Erythroblast (primary cell): Measurements from ENCODE around the gene FBXO28.

Experiments used
- GATA1 ChIP-seq: IDR thresholded peaks from 2 replicates; pipeline ENCODE4 v1.6.1; 2011; ENCODE audit warnings: low read depth, mild to moderate bottlenecking, control low read depth, low read length, moderate library complexity
- POLR2A ChIP-seq: IDR thresholded peaks from 2 replicates; pipeline ENCODE4 v1.6.1; 2011; ENCODE audit warnings: mild to moderate bottlenecking, low read length

DNA sequence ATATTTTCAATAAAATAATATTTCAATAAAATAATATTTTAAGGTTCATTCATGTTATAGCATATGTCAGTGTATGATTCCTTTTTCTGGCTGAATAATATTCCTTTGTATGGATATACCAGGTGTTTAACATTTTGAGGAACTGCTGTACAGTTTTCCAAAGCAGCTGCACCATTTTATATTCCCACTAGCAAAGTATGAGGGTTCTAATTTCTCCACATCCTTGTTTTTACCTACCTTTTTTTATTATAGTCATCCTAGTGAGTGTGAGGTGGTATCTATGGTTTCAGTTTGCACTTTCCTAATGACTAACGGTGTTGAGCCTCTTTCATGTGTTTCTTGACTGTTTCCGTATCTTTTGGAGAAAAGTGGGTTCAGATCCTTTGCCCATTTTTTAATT is 74.4 kb downstream of the FBXO28 start:
- TF ChIP-seq POLR2A, result no peak
- TF ChIP-seq GATA1, result no peak
